Fibroblast of skin of scalp (primary cell): ENCODE results near the gene KRT9.
"Not testable (repeated sequence)": the region's sequence is repeated elsewhere in the genome, so short reads cannot be mapped to it uniquely, and the experiment has no call there.

Experiments used
- DNase-seq: peaks from one replicate; pipeline ENCODE4 v3.0.0-alpha.2; 2013

Gene KRT9

GRCh38 chr17:41579484-41580243, 7.8 kb upstream of the KRT9 start:
- peak; percentile 79 for DNase-seq

GRCh38 chr17:41578971-41579370, 7.1 kb upstream of the KRT9 start:
- DNase-seq: no peak

- DNase-seq: no peak
Observed at GRCh38 chr17:41578538-41578937, 6.7 kb upstream of the KRT9 start.

DNA sequence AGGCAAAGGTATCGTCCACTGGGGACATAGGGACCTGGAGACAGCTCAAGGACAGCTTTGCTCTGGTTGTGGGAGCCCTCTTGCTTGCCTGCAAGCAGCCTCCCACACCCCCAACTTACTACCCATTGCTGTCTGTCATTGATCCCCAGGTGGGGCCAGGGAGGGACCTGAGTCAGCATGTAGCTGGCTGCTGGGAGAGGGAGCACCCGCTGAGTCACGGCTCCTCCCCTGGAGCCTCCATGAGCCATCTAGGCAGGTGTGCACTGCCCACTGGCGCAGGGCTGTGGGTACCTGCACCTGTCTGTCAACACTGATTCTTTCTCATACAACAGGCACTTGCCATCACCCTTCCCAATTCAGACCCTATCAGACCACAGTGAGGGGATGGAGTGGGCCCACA, 4.9 kb upstream of the KRT9 start:
- DNase-seq: not testable (repeated sequence)

DNA sequence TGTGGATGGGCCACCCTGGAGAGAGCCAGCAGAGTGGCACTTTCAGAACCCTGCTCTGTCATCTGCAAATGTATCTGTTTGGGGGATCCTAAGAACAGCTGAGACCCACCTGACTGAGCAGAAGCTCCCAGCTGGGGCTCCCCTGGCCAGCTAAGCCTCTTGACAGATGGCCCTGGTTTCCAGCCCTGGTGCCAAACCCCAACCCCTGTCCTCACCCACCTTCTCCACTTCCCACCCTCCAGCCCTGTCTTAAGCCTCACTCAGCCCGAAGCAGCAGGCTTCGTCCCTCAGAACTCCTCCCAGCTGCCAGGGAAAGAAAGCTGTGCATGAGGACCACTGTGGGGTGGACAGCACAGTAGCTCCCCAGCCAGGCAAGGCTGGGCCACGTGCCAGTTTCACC, 3.5 kb upstream of the KRT9 start:
- DNase-seq: no peak

GRCh38 chr17:41567317-41567716, 4.5 kb downstream of the KRT9 start:
- no peak for DNase-seq

GRCh38 chr17:41565338-41565737, 6.5 kb downstream of the KRT9 start:
- no peak for DNase-seq

DNA sequence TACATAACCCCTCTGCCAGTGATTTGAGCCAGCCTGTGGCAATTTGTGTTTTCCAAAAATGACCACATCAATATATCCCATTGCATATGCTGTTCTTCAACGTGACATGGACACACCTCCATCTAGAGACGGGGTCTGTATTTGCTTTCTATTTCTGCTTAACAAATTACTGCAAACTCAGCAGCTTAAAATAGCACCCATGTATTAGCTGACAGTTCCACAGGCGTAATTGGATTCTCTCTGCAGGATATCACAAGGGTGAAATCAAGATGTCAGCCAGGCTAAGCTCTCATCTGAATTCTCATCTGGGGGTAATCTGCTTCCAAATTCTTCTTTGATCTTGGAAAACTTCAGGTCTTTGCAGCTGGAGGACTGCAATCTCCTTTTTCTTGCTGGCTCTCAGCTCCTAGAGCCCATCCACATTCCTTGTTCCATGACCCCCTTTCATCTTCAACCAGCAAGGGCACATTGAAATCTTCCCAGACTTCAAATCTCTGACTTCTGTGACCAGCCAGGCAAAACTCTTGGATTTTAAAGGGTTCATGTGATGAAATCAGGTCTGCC, 8.2 kb downstream of the KRT9 start:
- DNase-seq: no peak

DNA sequence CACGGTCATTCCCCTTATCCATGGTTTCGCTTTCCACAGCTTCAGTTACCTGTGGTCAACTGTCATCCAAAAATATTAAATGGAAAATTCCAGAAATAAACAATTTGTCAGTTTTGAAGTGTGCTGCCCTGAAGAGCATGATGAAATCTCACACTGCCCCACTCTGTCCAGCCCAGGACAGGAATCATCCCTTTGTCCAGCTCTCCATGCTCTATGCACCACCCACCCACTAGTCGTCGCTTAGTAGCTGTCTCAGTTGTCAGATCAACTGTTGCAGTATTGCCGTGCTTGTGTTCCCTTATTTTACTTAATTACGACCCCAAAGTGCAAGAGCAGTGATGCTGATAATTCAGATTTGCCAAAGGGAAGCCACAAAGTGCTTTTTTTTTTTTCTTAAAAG, 10.3 kb downstream of the KRT9 start:
- DNase-seq: no peak

GRCh38 chr17:41559548-41559947, 12.3 kb downstream of the KRT9 start:
- DNase-seq: no peak

DNA sequence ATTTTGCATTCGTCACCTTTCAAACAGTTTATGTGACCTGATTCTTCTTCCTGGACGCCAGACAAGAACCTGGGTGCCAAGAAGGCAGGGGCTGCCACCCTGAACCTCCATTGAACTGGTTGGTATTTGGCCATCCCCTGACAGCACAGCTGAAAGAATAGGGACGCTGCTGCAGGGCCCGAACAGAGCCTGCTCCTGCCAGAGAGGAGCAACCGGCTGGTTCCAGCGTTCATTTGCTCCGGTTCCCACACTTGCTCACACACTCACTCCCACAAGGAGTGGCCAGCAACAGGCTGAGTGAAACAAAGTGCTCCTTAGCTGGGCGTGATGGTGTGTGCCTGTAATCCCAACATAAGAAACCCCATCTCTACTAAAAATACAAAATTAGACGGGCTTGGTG, 14.9 kb downstream of the KRT9 start:
- DNase-seq: no peak

DNA sequence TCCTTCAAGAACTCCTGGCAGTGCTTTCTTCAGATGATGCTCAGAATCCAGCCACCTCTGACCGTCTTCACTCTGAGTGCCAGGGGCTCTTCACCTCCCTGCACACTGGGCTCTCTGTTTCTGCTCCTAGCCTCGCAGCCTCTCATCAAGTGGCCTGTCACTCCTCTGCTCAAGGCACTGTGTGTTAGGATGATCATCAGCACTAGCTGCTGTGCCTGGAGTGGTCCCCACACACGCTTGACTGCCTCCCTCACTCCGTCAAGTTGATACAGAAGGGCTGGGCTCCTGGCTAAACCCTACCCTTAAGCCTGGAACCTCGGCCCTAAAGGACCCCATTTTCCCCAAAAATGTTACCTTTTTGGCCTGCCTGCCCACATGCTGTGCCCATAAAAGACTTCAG, 15.6 kb downstream of the KRT9 start:
- no peak for DNase-seq

DNA sequence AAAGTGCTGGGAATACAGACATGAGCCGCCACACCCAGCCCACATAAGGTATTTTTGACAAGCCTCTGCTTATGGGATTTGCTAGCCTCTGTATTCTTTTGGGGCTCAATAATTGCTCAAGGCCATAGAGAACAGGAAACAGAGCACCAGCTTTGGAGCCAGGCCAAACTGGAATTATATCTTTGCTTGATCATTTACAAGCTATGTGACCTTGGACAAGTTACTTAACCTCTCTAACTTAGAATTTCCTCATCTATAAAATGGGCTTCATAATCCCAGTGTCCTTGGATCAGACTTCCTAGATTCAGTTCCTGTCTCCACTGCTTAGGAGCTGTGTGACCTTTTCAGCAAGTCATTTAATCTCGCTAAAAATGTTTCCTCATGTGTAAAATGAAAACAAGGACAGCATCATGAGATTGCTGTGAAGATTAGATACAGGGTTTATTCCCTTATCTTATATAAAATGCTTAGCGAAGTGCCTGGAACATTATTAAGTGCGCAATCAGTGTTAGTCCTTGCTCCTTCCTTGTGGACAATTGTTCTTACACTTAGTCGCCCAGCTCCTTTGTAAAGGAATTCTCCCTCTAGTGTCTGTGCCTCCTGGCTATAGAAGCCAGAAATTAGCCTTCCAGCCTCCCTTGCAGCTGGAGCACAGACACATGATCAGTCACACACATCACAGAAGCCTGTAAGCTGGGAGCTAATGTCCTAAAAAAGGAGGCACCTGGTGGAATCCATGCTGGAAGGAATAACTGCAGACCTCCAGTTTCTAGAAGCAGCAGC, 16.6 kb downstream of the KRT9 start:
- DNase-seq: no peak

GRCh38 chr17:41553987-41554680, 17.7 kb downstream of the KRT9 start:
- no peak for DNase-seq

GRCh38 chr17:41553176-41553575, 18.7 kb downstream of the KRT9 start:
- DNase-seq: no peak

DNA sequence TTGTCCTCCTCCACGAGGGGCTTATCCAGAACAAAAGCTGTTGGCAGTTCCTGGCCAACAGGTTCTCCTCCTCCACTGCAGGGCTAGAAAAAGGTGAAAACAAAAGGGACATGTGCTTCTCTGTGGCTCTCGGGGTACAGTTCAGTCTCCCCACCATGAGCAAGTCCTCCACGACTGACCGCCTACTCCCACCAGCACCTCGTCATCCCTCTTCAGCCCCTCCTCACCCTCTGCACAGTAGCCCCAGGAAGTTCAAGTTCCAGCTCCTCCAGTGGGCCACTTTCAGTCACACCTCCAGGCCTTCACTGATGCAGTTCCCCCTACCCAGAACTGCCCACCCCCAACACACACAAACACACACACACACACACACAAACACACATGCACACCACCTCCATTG, 19.4 kb downstream of the KRT9 start:
- no peak for DNase-seq

DNA sequence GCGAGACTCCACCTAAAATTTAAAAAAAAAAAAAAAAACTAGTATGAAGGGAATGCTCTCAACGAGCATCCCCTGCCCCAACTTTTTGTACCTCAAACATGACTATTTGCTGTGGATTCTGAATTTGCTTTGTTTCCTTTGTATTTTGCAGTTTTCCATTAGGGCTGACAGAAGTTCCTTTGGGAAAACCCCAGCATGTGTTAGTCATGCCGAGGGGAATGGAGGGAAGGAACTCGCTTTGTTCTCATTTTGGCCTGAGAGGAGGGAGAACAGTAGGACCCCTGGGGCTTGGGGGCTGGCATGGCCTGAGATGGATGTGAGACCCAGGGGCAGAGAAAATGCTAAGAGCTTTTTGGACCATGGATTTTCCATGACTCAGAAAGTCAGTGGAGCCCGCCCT, 20.5 kb downstream of the KRT9 start:
- DNase-seq: peak; percentile 69

DNA sequence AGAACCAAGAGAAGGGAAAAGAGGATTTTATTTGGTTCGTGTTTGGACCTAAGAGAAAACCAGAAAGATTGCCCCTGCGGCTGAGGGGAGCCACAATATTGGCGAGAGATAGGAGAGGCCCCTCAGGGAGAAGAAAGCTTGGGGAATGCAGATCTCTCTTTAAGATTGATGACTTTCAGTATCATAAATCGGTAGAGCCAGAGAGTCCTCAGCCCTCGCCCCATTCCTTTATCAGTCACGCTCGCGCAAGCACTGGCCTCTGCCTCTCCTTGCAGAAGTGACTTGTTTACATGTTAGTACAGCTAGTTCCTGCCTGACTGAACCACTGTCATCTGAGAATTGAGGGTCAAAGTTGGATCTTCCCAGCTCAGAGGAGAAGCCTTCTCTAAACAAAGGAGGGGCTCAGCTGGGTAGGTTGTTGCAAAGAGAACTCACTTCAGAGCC, 22.2 kb downstream of the KRT9 start:
- DNase-seq: no peak

DNA sequence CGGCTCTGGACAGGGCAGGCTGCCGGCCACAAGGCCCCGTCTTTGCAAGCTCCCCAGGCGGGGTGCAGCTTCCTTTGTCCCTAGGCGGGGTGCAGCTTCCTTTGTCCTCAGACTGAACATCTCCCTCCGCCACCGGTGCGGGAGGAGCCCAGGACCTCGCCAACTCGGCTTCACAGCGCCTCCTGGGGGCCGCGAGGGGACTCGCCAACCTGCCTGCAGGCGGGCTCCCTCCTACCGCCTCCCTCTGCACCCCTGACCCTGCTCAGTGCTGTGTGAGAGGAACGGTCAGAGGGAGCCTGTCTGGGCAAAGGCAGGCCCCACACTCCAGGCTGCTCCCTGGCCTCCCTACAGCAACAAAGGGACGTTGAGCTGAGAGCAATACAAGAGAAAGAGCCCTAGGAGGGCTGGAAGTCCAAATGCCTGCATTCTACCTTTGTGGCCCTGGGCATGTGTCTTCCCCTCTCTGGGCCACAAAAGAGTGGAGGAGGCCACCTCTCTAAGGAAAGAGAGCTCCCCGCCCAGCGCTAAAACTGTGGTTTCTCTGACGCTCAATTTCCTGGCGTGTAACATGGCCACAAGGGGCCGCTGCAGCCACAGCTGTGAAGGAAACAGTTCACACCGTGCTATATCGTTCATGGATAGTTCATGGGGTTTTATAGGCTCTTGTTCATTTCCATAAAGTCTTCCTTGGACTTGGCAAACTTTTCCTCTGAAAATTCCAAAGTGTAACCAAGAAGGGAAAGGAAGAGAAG, 22.8 kb downstream of the KRT9 start:
- DNase-seq: peak; percentile 89

DNA sequence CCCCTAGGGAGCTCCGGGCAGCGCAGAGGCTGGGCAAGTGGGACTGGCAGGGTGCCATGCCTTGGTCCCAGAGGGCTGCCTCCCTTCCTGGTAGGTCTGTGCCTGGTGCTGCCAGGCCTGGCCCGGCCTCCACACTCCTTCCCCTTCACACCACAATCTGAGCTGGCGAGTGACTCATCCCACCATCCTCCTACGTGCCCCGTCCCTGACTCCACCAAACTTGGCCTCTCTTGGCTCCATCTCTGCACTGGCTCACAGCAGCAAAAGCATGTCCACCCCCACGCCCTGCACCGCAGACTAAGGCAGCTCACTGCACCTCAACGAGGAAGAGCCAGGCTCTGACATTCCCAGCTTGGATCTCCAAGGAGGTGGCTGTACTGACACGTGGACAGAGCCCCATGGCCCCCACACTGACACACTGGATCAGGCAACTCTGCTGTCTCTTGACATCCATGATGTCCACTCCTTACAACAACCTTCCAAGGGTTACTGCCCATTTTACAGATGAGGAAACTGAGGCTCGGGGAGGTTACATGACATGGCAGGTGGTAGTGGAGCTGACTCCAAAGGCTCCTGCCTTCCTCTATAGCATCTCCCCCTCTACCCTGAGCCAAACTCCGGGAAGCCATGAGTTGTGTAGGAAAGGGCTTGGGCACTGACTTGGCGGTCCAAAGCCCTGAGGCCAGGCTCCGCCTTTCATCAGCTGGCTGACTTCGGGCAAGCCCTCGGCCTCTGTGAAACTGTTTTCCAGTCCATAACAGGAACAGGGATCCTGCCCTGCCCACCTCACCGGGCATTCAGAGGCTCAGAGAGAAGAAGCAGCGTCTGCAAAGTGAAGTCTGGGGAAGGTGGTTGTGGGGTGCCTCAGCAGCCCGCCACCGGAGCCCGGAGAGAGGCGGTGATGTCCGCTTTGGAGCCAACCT, 23.7 kb downstream of the KRT9 start:
- peak; percentile 98 for DNase-seq

DNA sequence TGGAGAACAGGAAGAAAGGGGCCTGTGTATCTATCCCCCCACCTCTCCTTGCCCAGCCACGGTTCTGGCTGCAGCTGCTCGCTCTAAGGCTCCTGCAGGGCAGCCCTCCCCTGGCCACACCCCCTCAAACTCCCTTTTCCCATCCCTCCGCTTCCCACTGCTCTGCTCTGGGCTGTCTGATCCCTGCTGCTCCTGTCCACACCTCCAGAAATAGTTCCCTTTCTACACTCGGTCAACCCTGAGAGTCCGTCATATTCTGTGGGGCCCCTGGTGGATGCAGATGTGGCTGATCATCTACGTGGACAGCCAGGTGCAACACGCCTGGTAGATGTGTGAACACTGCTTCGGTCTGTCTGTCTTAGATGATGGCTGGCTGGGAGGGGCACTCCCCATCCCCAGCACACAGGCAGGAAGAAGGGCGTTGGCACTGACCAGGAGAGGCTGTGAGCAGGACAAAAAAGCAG, 24.4 kb downstream of the KRT9 start:
- peak; percentile 38 for DNase-seq
